OCI-LY7 (cell line): Measurements from ENCODE around the gene CYB5A. TPM values are rescaled to one million over a fixed set of nuclear protein-coding genes. Genes with fewer than 3 reads are reported as not detected.

Experiments used
- BruUV-seq: library from RNA; stranded (reverse); fragments of 400-500 nt; replicated peaks from 2 replicates; lab custom pipeline; 2021; lab: Mats Ljungman, UMichigan
- CTCF ChIA-PET: fragments of 300-600 bp; sonication (Branson Sonifier 250); formaldehyde crosslinking; loops from one replicate; lab custom pipeline; 2022; ENCODE audit warnings: antibody characterized with exemption; ENCODE audit not compliant: unreplicated experiment; lab: Charles Lee
- POLR2A ChIA-PET: fragments of 300-600 bp; sonication (Branson Sonifier 250); formaldehyde crosslinking; loops from one replicate; lab custom pipeline; 2022; ENCODE audit warnings: antibody characterized with exemption; lab: Charles Lee
- DNase-seq: peaks from one replicate; pipeline ENCODE4 v3.0.0-alpha.2; 2015; ENCODE audit warnings: low spot score
- H2AFZ ChIP-seq: fragments of 200-600 bp; sonication (generic), shearing (Covaris generic); 2 replicates; pipeline ENCODE4 v1.6.1; 2014; ENCODE audit warnings: mild to moderate bottlenecking, antibody characterized with exemption, low read length, moderate library complexity
- H3K27ac ChIP-seq: fragments of 200-600 bp; sonication (generic); 2 replicates; pipeline ENCODE4 v1.5.1; 2014; ENCODE audit warnings: mixed run types, low read depth, mild to moderate bottlenecking, moderate library complexity, low read length, inconsistent platforms; ENCODE audit not compliant: poor library complexity, severe bottlenecking
- H3K36me3 ChIP-seq: fragments of 200-600 bp; sonication (generic); 2 replicates; pipeline ENCODE4 v1.6.1; 2014; ENCODE audit warnings: mild to moderate bottlenecking, antibody characterized with exemption, low read length, moderate library complexity, mixed read lengths; ENCODE audit not compliant: insufficient read depth
- H3K4me1 ChIP-seq: fragments of 200-600 bp; sonication (generic); 2 replicates; pipeline ENCODE4 v1.5.1; 2014; ENCODE audit warnings: mild to moderate bottlenecking, low read length; ENCODE audit not compliant: insufficient read depth, poor library complexity, severe bottlenecking
- H3K4me2 ChIP-seq: fragments of 200-600 bp; sonication (generic); 2 replicates; pipeline ENCODE4 v1.6.1; 2014; ENCODE audit warnings: mild to moderate bottlenecking, low read length
- H3K4me3 ChIP-seq: fragments of 200-600 bp; sonication (generic); 2 replicates; pipeline ENCODE4 v1.5.1; 2014; ENCODE audit warnings: mild to moderate bottlenecking, low read depth, low read length; ENCODE audit not compliant: poor library complexity, severe bottlenecking
- H3K79me2 ChIP-seq: fragments of 200-600 bp; sonication (generic); 2 replicates; pipeline ENCODE4 v1.6.1; 2016; ENCODE audit warnings: low read depth, mild to moderate bottlenecking, low read length, moderate library complexity, mixed read lengths; ENCODE audit not compliant: insufficient read depth
- H3K9me2 ChIP-seq: fragments of 200-600 bp; sonication (generic); 2 replicates; pipeline ENCODE4 v1.6.1; 2016; ENCODE audit warnings: mild to moderate bottlenecking, low read length, mixed read lengths; ENCODE audit not compliant: insufficient read depth
- H3K9me3 ChIP-seq: fragments of 200-600 bp; sonication (generic); 2 replicates; pipeline ENCODE4 v1.6.1; 2014; ENCODE audit warnings: mild to moderate bottlenecking, mixed run types, low read length, mixed read lengths
- H4K20me1 ChIP-seq: fragments of 200-600 bp; sonication (generic); 2 replicates; pipeline ENCODE4 v1.6.1; 2014; ENCODE audit warnings: mild to moderate bottlenecking, antibody characterized with exemption, low read length, moderate library complexity, mixed read lengths; ENCODE audit not compliant: insufficient read depth
- EZH2phosphoT487 ChIP-seq: fragments of 200-600 bp; sonication (generic); IDR thresholded peaks from 2 replicates; pipeline ENCODE4 v1.6.1; 2018; ENCODE audit warnings: low read depth, borderline replicate concordance, mild to moderate bottlenecking, mixed run types, antibody characterized with exemption, low read length, moderate library complexity, mixed read lengths
- intact Hi-C: fragments of 100-400 bp; cut with micrococcal nuclease; formaldehyde crosslinking; loops from one replicate; pipeline ENCODE4 v1.10.0; 2022; ENCODE audit not compliant: unreplicated experiment
- total RNA-seq, 2 experiments: library from RNA; depleted of rRNA in 1 of 2; stranded (reverse); fragments of >200 nt in 1 of 2; shearing (Covaris generic) in 1 of 2; gene quantifications; 2 replicates each; pipeline ENCODE4 v1.2.3, GENCODE V29; 2014 to 2022
- TF ChIP-seq, protein P1 (sequence below): fragments of 200-600 bp; sonication (generic); conservative IDR thresholded peaks from 2 replicates; pipeline ENCODE4 v1.5.1; 2014; ENCODE audit warnings: mild to moderate bottlenecking, antibody characterized with exemption, low read length, moderate library complexity, mixed read lengths

Gene CYB5A
- total RNA-seq, 2 experiments from 2014 or later, result not detected

DNA sequence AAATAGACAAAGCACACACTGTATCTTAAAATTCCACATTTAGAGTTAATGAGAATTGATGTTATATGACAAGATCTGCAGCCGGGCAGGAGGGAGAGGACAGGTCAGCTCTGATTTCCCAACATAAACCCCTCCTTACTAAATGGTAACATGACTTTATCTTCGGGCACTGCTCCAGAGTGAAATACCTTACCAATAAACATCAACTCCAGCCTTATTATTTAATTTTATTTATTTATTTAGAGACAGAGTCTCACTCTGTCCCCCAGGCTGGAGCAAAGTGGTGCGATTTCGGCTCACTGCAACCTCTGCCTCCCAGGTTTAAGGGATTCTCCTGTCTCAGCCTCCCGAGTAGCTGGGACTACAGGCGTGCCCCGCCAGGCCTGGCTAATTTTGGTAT is 1.7 kb downstream of the CYB5A start:
- H4K20me1 ChIP-seq, result no peaks in the 10 kb centered on the region
- no TSS peak for BruUV-seq
- DNase-seq, result no peak
- H2AFZ ChIP-seq, result no peak overlapping the region
- H3K27ac ChIP-seq, result no peak overlapping the region
- H3K36me3 ChIP-seq, result no peaks in the 10 kb centered on the region
- ChIA-PET CTCF (no interaction called here), POLR2A (no interaction called here)
- intact Hi-C loops, result no loop called here
- no peaks in the 10 kb centered on the region for H3K79me2 ChIP-seq
- no peak overlapping the region for H3K4me3 ChIP-seq
- no peaks in the 10 kb centered on the region for H3K9me2 ChIP-seq
- H3K4me2 ChIP-seq, result no peak overlapping the region
- no peaks in the 10 kb centered on the region for H3K9me3 ChIP-seq
- no peak for TF ChIP-seq EZH2phosphoT487
- TF ChIP-seq, protein P1, sequence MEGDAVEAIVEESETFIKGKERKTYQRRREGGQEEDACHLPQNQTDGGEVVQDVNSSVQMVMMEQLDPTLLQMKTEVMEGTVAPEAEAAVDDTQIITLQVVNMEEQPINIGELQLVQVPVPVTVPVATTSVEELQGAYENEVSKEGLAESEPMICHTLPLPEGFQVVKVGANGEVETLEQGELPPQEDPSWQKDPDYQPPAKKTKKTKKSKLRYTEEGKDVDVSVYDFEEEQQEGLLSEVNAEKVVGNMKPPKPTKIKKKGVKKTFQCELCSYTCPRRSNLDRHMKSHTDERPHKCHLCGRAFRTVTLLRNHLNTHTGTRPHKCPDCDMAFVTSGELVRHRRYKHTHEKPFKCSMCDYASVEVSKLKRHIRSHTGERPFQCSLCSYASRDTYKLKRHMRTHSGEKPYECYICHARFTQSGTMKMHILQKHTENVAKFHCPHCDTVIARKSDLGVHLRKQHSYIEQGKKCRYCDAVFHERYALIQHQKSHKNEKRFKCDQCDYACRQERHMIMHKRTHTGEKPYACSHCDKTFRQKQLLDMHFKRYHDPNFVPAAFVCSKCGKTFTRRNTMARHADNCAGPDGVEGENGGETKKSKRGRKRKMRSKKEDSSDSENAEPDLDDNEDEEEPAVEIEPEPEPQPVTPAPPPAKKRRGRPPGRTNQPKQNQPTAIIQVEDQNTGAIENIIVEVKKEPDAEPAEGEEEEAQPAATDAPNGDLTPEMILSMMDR, result no peak
- no peaks in the 10 kb centered on the region for H3K4me1 ChIP-seq

DNA sequence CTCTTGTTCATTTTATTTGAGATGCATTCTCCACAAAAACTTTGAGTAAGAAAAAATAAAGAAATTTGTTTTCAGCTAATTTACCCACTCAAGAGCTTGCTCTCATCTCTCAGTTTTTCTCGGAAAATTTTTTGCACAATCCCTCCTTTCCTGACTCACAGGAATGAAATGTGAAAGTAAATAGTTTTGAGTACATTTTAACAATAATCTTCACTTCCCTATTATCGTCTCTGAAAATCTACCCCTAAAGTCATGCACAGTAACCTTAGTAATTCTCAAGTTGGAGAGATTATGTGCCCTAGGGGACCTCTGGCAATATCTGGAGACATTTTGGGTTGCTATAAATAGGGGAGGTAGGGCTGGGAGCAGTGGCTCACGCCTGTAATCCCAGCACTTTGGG is 2.6 kb downstream of the CYB5A start:
- Histone ChIP-seq H3K4me3 (no peak overlapping the region), H4K20me1 (no peaks in the 10 kb centered on the region), H3K27ac (no peak overlapping the region), H3K9me2 (no peaks in the 10 kb centered on the region), H3K36me3 (no peaks in the 10 kb centered on the region), H2AFZ (no peak overlapping the region), H3K4me2 (no peak overlapping the region), H3K9me3 (no peaks in the 10 kb centered on the region), H3K79me2 (no peaks in the 10 kb centered on the region), H3K4me1 (no peaks in the 10 kb centered on the region)
- ChIA-PET POLR2A (no interaction called here), CTCF (no interaction called here)
- BruUV-seq, result no TSS peak
- intact Hi-C loops, result no loop called here
- TF ChIP-seq EZH2phosphoT487, result no peak
- TF ChIP-seq, protein P1, result no peak
- no peak for DNase-seq

DNA sequence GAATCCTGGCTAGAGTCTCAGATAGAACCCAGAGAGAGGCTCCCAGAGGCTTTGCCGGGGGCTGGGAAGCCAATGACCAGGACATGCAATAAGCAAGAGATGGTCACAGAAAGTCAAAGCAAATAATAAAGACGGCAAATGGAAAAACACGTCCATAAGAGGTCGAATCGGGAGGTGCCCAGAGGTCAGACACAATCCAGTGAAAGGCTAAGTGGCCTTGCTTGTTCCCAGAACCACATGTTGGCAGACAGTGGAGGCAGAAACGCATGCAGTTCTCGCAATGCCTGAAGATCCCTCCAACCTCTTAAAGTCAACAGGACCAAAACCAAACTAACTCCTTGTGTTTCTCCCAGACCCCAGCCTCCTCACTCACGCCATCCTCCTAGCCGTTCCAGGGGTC is 3.0 kb downstream of the CYB5A start:
- DNase-seq, result no peak

More for the DNA sequence above, 3.0 kb downstream of the CYB5A start:
- no peak for TF ChIP-seq EZH2phosphoT487
- TF ChIP-seq, protein P1, result no peak
- H3K9me3 ChIP-seq, result no peaks in the 10 kb centered on the region
- H3K9me2 ChIP-seq, result no peaks in the 10 kb centered on the region
- CTCF ChIA-PET, result no interaction called here
- no peak overlapping the region; the same call in 1 of the 2 replicates for H3K4me2 ChIP-seq
- intact Hi-C loops, result no loop called here
- H3K4me3 ChIP-seq, result no peak overlapping the region
- no peak overlapping the region for H2AFZ ChIP-seq
- no peaks in the 10 kb centered on the region for H3K79me2 ChIP-seq
- H3K27ac ChIP-seq, result no peak overlapping the region
- POLR2A ChIA-PET, result no interaction called here
- BruUV-seq, result no TSS peak
- H3K4me1 ChIP-seq, result no peaks in the 10 kb centered on the region
- no peaks in the 10 kb centered on the region for H4K20me1 ChIP-seq
- H3K36me3 ChIP-seq, result no peaks in the 10 kb centered on the region
